GM21737 (cell line): ENCODE data around the gene SUGP2.

ENCODE experiments used
- ATAC-seq: cut with Tn5 transposase; IDR thresholded peaks from one replicate; pipeline ENCODE4 v1.9.1; 2021; ENCODE audit warnings: mild to moderate bottlenecking, moderate library complexity; ENCODE audit not compliant: unreplicated experiment

The SUGP2 gene

GRCh38 chr19:18993115-18993514, 40.2 kb downstream of the SUGP2 start:
- no peak for ATAC-seq

- ATAC-seq = no peak
Measured at GRCh38 chr19:18992696-18993095, 40.6 kb downstream of the SUGP2 start.

DNA sequence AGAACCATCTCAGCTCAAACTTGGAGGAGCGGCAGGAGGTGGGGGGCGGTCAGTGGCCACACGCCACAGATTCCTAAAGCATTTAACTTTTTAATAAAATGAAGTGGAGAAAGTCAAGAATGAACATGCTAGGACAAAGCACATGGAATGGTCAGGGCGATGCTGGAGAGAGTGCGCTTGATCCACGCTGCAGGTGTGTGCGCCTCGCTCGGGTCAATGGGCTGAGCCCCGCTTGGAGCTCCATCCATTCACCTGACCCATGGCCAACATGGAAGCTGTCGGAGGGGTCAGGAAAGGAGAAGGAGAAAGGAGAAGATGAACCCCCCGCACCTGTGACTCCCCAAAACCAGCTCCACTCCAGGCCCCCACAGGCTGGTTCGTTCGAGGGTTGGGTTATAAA, 41.8 kb downstream of the SUGP2 start:
- ATAC-seq = no peak

DNA sequence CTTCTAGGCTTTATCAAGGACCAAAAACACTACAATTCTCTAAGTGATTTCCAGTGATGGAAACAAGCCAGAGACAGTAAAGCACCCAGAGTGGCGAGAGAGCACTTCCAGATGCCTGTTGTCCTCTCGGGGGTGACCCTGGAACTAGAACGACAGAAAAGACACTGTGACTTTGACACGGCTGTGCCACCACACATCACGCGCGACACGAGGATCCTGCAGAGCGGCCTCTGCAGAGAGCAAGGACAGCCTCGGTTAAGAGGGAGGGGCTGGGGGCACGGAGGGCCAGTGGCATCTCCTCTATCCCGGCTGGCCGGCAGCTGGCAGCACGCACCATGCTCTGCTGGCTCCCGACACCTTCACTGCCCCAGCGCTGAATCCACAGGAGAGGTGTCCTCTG, 42.3 kb downstream of the SUGP2 start:
- ATAC-seq = no peak

GRCh38 chr19:18990128-18990708, 43.1 kb downstream of the SUGP2 start:
- ATAC-seq = no peak

- ATAC-seq = no peak
Measured at GRCh38 chr19:18989316-18989715, 44.0 kb downstream of the SUGP2 start.

DNA sequence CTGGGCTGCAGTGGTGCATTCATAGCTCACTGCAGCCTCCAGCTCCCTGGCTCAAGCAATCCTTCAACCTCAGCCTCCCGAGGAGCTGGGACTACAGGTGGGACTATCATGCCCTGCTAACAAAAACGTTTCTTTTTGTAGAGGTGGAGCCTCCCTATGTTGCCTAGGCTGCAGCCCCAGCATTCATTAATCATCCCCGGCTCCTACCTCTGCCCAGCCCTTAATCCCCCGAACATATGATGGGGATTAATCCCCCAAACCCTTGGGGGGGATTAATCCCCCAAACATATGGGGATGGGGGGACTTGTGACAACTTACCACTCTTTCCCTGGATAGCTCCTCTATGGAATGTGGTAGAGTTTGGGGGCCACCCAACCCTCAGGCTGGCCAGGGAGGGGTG, 45.9 kb downstream of the SUGP2 start:
- no peak for ATAC-seq

- no peak for ATAC-seq
Measured at GRCh38 chr19:18985257-18985656, 48.1 kb downstream of the SUGP2 start.

DNA sequence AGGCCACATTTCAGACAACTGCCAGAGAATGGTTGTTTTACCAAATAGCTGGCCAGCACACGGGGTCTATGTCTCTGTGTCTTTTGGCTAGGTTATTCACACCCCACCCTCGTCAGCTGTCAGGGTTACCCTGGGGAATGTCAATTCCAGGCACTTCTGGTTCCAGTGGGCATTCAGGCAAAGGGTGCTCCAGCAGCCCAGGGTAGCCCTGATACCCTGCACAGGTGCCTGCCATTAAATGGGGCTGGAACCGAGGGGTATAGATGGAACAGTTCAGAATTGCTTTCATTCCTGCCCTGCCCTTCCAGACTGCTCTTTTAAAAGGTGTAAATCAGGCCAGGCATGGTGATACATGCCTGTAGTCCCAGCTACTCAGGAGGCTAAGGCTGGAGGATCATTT, 49.1 kb downstream of the SUGP2 start:
- ATAC-seq = no peak

DNA sequence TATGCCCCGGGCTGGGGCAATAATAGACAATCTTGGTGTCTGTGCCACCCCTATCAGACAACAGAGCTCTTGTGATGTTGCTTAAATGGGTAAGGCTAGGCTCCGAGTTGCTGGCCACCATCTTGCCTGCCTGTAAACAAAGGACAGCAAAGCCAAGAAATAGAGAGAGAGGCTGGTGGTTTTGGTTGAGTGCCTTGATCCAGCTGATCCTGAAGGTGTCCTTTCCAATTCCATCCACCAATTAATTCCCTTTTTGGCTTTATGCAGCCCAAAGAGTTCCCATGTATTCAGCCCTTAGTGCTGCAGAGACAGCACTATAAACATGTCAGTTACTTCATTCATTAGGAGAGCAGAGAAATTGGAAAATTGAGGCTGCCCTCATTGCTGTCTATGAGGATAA, 50.6 kb downstream of the SUGP2 start:
- no peak for ATAC-seq

- ATAC-seq = no peak
Measured at GRCh38 chr19:18980432-18981020, 52.8 kb downstream of the SUGP2 start.

GRCh38 chr19:18978616-18979015, 54.7 kb downstream of the SUGP2 start:
- ATAC-seq = no peak

DNA sequence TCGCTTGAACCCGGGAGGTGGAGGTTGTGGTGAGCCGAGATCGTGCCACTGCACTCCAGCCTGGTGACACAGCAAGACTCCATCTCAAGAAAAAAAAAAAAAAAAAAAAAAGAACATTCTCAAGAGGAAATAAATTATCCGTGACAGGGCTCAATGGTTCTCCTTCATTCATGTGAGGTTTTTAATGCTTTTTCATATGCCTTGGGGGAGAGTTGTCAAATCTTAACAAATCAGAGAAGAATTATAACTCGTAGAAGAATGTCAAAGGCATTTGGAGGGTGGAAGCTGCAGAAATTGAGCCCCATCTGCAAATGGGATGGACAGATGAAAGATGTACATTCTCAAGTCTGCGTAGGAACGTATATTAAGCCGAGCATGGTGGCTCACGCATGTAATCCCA, 57.4 kb downstream of the SUGP2 start:
- no peak for ATAC-seq

DNA sequence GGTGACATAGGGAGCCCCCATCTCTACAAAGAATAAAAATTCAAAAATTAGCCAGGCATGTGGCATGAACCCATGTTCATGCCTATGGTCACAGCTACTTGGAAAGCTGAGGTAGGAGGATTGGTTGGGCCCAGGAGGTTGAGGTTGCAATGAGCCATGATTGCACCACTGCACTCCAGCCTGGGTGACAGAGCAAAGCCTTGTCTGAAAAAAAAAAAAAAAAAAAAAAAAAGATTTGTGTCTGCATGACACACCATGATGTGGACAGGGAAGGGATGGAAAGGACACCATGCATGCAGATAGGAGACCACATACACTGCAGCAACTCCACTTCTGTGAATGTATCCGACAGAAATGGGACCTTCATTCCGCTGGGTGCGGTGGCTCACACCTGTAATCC, 58.3 kb downstream of the SUGP2 start:
- no peak for ATAC-seq

DNA sequence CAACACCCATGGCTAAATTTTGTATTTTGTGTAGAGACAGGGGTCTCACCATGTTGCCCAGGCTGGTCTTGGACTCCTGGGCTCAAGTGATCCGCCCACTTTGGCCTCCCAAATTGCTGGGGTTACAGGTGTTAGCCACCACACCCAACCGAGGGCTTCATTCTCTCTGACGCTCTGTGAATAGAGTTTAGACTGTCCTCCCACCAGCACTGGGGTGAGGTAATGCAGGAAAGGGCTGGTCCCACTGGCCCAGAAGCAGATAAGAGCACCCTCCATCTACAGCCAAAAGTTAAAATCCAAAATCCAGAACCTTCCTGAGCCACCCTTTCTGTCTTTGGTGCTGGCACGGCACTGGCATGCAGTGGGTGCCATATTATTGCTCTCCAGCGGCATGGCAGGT, 60.5 kb downstream of the SUGP2 start:
- ATAC-seq = no peak

GRCh38 chr19:18972301-18972811, 61.0 kb downstream of the SUGP2 start:
- no peak for ATAC-seq

GRCh38 chr19:18969931-18970659, 63.2 kb downstream of the SUGP2 start:
- ATAC-seq = no peak

- no peak for ATAC-seq
Measured at GRCh38 chr19:18967358-18968146, 65.8 kb downstream of the SUGP2 start.

GRCh38 chr19:18966307-18966706, 67.0 kb downstream of the SUGP2 start:
- no peak for ATAC-seq

GRCh38 chr19:18964121-18964520, 69.2 kb downstream of the SUGP2 start:
- ATAC-seq = no peak

GRCh38 chr19:18961767-18962620, 71.3 kb downstream of the SUGP2 start:
- ATAC-seq = no peak
